AG09319 (cell line): ENCODE measurements around the gene EFNA2.

Experiments
- DNase-seq: peaks from one replicate; pipeline ENCODE4 v3.0.0-alpha.2; 2010; ENCODE audit warnings: low read depth; ENCODE audit errors: extremely low read depth
- TF ChIP-seq, protein P1 (sequence below): IDR thresholded peaks from 2 replicates; pipeline ENCODE4 v1.5.1; 2011; ENCODE audit warnings: low read depth, mild to moderate bottlenecking, inconsistent platforms, low read length, moderate library complexity

Gene EFNA2

GRCh38 chr19:1307320-1307719 is 21.6 kb downstream of the EFNA2 start:
- no peak for DNase-seq
- TF ChIP-seq, protein P1, sequence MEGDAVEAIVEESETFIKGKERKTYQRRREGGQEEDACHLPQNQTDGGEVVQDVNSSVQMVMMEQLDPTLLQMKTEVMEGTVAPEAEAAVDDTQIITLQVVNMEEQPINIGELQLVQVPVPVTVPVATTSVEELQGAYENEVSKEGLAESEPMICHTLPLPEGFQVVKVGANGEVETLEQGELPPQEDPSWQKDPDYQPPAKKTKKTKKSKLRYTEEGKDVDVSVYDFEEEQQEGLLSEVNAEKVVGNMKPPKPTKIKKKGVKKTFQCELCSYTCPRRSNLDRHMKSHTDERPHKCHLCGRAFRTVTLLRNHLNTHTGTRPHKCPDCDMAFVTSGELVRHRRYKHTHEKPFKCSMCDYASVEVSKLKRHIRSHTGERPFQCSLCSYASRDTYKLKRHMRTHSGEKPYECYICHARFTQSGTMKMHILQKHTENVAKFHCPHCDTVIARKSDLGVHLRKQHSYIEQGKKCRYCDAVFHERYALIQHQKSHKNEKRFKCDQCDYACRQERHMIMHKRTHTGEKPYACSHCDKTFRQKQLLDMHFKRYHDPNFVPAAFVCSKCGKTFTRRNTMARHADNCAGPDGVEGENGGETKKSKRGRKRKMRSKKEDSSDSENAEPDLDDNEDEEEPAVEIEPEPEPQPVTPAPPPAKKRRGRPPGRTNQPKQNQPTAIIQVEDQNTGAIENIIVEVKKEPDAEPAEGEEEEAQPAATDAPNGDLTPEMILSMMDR: no peak

- DNase-seq: no peak
- TF ChIP-seq, protein P1: no peak
Observed at GRCh38 chr19:1307755-1308303, 22.2 kb downstream of the EFNA2 start.

DNA sequence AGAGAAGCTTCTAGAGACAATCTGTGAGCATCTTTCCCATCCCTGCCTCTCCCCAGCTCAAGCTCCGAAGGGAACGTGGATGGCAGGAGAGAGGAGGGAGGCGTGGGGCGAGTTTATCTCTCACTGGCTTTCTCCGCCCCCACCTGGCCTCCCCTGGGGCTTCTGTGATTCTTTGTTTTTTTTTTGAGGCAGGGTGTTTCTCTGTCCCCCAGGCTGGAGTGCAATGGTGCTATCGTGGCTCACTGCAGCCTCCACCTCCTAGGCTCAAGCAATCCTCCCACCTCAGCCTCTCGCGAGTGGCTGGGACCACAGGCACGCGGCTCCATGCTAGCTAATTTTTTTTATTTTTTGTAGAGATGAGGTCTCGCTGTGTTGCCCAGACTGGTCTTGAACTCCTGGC is 23.0 kb downstream of the EFNA2 start:
- TF ChIP-seq, protein P1: no peak
- DNase-seq: no peak

DNA sequence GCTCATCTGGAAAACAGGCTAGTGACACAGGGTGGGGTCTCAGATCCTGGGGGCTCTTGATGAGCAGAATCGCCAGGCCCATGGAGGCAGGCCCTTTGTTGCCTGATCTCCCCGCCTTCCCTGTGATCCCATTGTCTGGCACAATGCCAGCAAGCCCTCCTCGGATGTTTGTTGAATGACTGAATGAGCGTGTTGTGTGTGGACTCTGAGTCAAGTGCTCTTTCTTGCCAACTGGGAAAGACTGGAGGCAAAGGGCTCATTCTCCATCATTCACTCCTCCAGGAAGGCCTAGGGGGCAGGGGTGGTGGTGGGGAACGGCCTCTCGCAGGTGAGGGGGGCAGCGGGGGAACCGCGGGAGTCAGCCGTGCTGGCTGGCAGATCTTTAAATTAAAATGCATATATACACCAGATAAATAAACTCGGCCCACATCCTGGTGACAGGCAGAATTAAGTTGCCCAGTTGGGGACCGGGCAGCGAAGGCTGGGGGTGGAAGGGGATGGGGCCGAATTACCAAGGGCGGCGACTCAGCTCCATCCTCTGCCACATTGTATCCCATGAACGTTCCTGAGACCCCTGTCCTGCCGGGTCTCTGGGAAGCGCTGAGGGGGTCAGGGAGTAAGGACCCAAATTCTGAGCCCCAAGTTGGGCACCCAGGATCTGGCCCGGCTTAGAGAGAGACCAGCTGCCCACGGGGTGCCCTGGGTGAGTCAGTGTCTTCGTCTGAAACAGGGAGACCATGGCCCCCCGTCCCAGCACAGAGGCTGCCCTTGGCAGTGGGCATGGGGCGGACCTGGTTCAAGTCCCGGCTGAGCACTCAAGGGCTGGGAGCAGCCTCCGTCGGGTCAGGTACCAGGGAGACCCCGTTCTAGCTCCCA is 24.5 kb downstream of the EFNA2 start:
- TF ChIP-seq, protein P1: no peak
- no peak for DNase-seq

- TF ChIP-seq, protein P1: no peak
- DNase-seq: no peak
Observed at GRCh38 chr19:1310853-1311180, 25.1 kb downstream of the EFNA2 start.

DNA sequence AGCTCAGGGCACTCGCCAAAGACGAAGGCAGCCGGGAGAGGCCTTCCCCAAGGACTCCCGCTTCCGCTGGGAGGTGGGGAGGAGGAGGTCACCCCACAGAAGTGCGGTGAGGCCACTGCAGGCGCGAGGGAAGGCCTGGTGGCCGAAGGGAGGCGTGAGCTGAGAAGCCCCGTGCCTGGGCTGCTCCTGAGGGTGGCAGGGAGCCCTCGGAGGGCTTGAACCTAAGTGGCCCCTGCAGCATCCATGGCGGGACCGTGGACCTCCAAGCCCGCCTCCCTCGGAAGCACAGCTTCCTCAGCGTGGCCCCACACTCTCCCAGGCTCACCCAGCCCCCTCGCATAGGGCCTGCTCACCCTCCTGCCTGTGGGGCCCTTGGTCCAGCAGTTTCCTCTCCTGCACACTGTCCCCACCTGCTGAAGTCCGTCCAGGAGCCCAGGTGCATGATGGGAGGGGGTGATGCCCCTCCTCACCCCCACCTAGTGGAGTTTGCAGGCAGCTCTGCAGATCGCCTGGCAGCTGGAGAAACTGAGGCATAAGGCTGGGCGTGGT is 25.9 kb downstream of the EFNA2 start:
- no peak for DNase-seq
- TF ChIP-seq, protein P1: no peak
